HCT116 (cell line): ENCODE measurements around the gene PRDX2. TPM values are rescaled to one million over a fixed set of nuclear protein-coding genes. Genes with fewer than 3 reads are reported as not detected.

ENCODE experiments used
- ATAC-seq: fragments of 200-7000 bp; cut with Tn5 transposase; 2 replicates; pipeline ENCODE4 v1.9.1; 2020; ENCODE audit warnings: mild to moderate bottlenecking, moderate library complexity
- BruUV-seq: library from RNA; stranded (reverse); fragments of 400-500 nt; replicated peaks from 2 replicates; lab custom pipeline; 2021; lab: Mats Ljungman, UMichigan
- CTCF ChIA-PET: fragments of 300-600 bp; sonication (Branson Sonifier 250); formaldehyde crosslinking; loops from one replicate; lab custom pipeline; 2021; ENCODE audit warnings: antibody characterized with exemption; lab: Charles Lee
- POLR2A ChIA-PET: fragments of 300-600, 350-600 bp; sonication (Branson Sonifier 250); formaldehyde crosslinking; loops from one replicate; lab custom pipeline; 2021; ENCODE audit warnings: antibody characterized with exemption; lab: Charles Lee
- RAD21 ChIA-PET, 2 experiments: fragments of 300-600 bp; sonication (Branson Sonifier 250); formaldehyde crosslinking; loops; one replicate each; lab custom pipeline; 2023; ENCODE audit warnings: low total read pairs in 2 of 2; ENCODE audit not compliant: uncharacterized antibody in 2 of 2, unreplicated experiment in 2 of 2, low non-redundant PET in 1 of 2; lab: Charles Lee
- DNase-seq: peaks from one replicate; pipeline ENCODE4 v3.0.0-alpha.2; 2010; ENCODE audit warnings: low read depth, low spot score
- H2AFZ ChIP-seq: fragments of 200-600 bp; shearing (Covaris generic), sonication (generic); 2 replicates; pipeline ENCODE4 v1.6.1; 2017; ENCODE audit warnings: low read depth, mixed run types, mixed read lengths, antibody characterized with exemption, low read length; ENCODE audit not compliant: poor library complexity, severe bottlenecking
- H3K27ac ChIP-seq: 2 replicates; pipeline ENCODE4 v1.5.1; 2012; ENCODE audit warnings: low read depth, low read length
- H3K27me3 ChIP-seq: fragments of 200-600 bp; sonication (generic); 2 replicates; pipeline ENCODE4 v1.6.1; 2016; ENCODE audit warnings: mixed run types, low read length, mixed read lengths; ENCODE audit not compliant: insufficient read depth
- H3K36me3 ChIP-seq, 2 experiments: fragments of 200-500 bp in 1 of 2; fragments of 200-600 bp in 1 of 2; sonication (Bioruptor generic) in 1 of 2; sonication (generic) in 1 of 2; 2 replicates each; pipeline versions ENCODE4 v1.5.1 to v1.6.1; 2014 to 2016; ENCODE audit warnings: low read length in 2 of 2, inconsistent platforms in 1 of 2, mixed read lengths in 1 of 2, mixed run types in 1 of 2; ENCODE audit not compliant: insufficient read depth in 2 of 2, control insufficient read depth in 1 of 2
- H3K4me1 ChIP-seq, 2 experiments: fragments of 200-600 bp in 1 of 2; sonication (generic) in 1 of 2; 2 replicates each; pipeline versions ENCODE4 v1.5.1 to v1.6.1; 2012 to 2017; ENCODE audit warnings: low read length in 2 of 2, inconsistent platforms in 1 of 2, mild to moderate bottlenecking in 1 of 2, mixed read lengths in 1 of 2, mixed run types in 1 of 2, moderate library complexity in 1 of 2; ENCODE audit not compliant: insufficient read depth in 2 of 2, control insufficient read depth in 1 of 2
- H3K4me2 ChIP-seq: fragments of 200-600 bp; sonication (generic); 2 replicates; pipeline ENCODE4 v1.6.1; 2017; ENCODE audit warnings: mixed run types, low read length, mixed read lengths
- H3K4me3 ChIP-seq, 2 experiments: fragments of 200-600 bp in 1 of 2; sonication (generic) in 1 of 2; replicated peaks in 1 of 2; 2 replicates each; pipeline ENCODE4 v1.5.1; 2011 to 2016; ENCODE audit warnings: low read length in 2 of 2, control low read depth in 1 of 2, low read depth in 1 of 2, mild to moderate bottlenecking in 1 of 2, mixed read lengths in 1 of 2, mixed run types in 1 of 2
- H3K79me2 ChIP-seq: fragments of 200-600 bp; sonication (generic); 2 replicates; pipeline ENCODE4 v1.6.1; 2017; ENCODE audit warnings: mild to moderate bottlenecking, mixed run types, low read length, moderate library complexity, mixed read lengths; ENCODE audit not compliant: insufficient read depth
- H3K9ac ChIP-seq: fragments of 200-600 bp; sonication (generic); 2 replicates; pipeline ENCODE4 v1.6.1; 2016; ENCODE audit warnings: low read length, mixed read lengths
- H3K9me2 ChIP-seq: fragments of 200-600 bp; sonication (generic), shearing (Covaris generic); 2 replicates; pipeline ENCODE4 v1.6.1; 2017; ENCODE audit warnings: mixed run types, mild to moderate bottlenecking, moderate library complexity; ENCODE audit not compliant: insufficient read depth
- H3K9me3 ChIP-seq, 2 experiments: fragments of 200-500 bp in 1 of 2; fragments of 200-600 bp in 1 of 2; sonication (Bioruptor generic) in 1 of 2; sonication (generic) in 1 of 2; 2 replicates each; pipeline ENCODE4 v1.6.1; 2014 to 2017; ENCODE audit warnings: low read length in 2 of 2, mixed read lengths in 2 of 2, inconsistent platforms in 1 of 2, low read depth in 1 of 2, mild to moderate bottlenecking in 1 of 2, mixed run types in 1 of 2, moderate library complexity in 1 of 2; ENCODE audit not compliant: control insufficient read depth in 1 of 2, insufficient read depth in 1 of 2
- H4K20me1 ChIP-seq: fragments of 200-600 bp; sonication (generic), shearing (Covaris generic); 2 replicates; pipeline ENCODE4 v1.6.1; 2017; ENCODE audit warnings: mixed run types, mild to moderate bottlenecking, moderate library complexity; ENCODE audit not compliant: insufficient read depth
- EZH2 ChIP-seq: fragments of 200-600 bp; sonication (generic); IDR thresholded peaks from 2 replicates; pipeline ENCODE4 v1.6.1; 2017; ENCODE audit warnings: antibody characterized with exemption, mixed run types
- EZH2phosphoT487 ChIP-seq: fragments of 200-600 bp; IDR thresholded peaks from 2 replicates; pipeline ENCODE4 v1.6.1; 2018; ENCODE audit warnings: antibody characterized with exemption, borderline replicate concordance
- FOSL1 ChIP-seq: IDR thresholded peaks from 2 replicates; pipeline ENCODE4 v1.6.1; 2012; ENCODE audit warnings: low read depth
- SIN3A ChIP-seq: IDR thresholded peaks from 2 replicates; pipeline ENCODE4 v1.6.1; 2012; ENCODE audit warnings: low read depth
- YY1 ChIP-seq: IDR thresholded peaks from 2 replicates; pipeline ENCODE4 v1.6.1; 2011; ENCODE audit warnings: low read length, low read depth, moderate library complexity, mild to moderate bottlenecking; ENCODE audit not compliant: insufficient replicate concordance; ENCODE audit errors: extremely low read depth
- ZFX ChIP-seq: fragments of 450-650 bp; IDR thresholded peaks from 2 replicates; pipeline ENCODE4 v1.6.1; 2017
- intact Hi-C: fragments of 100-400 bp; cut with micrococcal nuclease; formaldehyde crosslinking; loops from 2 replicates; pipeline ENCODE4 v1.10.0; 2022
- total RNA-seq: library from RNA; stranded (reverse); gene quantifications from one replicate; pipeline ENCODE4 v1.2.1, GENCODE V29; 2021; ENCODE audit not compliant: unreplicated experiment
- TF ChIP-seq, protein P1 (sequence below): IDR thresholded peaks from 2 replicates; pipeline ENCODE4 v1.6.1; 2012; ENCODE audit warnings: low read depth

The PRDX2 gene
- total RNA-seq, 1 experiment from 2014 or later, result 387 TPM

GRCh38 chr19:12756150-12756883 is 45.3 kb downstream of the PRDX2 start:
- Histone ChIP-seq H3K79me2 (no peaks in the 10 kb centered on the region), H3K27me3 (no peaks in the 10 kb centered on the region), H3K9me2 (no peaks in the 10 kb centered on the region), H3K9me3 (no peaks in the 10 kb centered on the region), H3K4me1 (peaks cover 4 to 13% of the 10 kb centered on the region in 2 experiments; a peak in 3 of 4 replicates), H4K20me1 (no peaks in the 10 kb centered on the region), H3K4me2 (no peak overlapping the region), H3K27ac (no peak overlapping the region), H3K36me3 (no peaks in the 10 kb centered on the region), H3K9ac (no peak overlapping the region), H3K4me3 (no peak overlapping the region), H2AFZ (no peak overlapping the region)
- ATAC-seq (no peak), DNase-seq (no peak)
- TF ChIP-seq YY1 (no peak), EZH2 (no peak), ZFX (no peak), FOSL1 (no peak), EZH2phosphoT487 (no peak), SIN3A (no peak)
- TF ChIP-seq, protein P1, sequence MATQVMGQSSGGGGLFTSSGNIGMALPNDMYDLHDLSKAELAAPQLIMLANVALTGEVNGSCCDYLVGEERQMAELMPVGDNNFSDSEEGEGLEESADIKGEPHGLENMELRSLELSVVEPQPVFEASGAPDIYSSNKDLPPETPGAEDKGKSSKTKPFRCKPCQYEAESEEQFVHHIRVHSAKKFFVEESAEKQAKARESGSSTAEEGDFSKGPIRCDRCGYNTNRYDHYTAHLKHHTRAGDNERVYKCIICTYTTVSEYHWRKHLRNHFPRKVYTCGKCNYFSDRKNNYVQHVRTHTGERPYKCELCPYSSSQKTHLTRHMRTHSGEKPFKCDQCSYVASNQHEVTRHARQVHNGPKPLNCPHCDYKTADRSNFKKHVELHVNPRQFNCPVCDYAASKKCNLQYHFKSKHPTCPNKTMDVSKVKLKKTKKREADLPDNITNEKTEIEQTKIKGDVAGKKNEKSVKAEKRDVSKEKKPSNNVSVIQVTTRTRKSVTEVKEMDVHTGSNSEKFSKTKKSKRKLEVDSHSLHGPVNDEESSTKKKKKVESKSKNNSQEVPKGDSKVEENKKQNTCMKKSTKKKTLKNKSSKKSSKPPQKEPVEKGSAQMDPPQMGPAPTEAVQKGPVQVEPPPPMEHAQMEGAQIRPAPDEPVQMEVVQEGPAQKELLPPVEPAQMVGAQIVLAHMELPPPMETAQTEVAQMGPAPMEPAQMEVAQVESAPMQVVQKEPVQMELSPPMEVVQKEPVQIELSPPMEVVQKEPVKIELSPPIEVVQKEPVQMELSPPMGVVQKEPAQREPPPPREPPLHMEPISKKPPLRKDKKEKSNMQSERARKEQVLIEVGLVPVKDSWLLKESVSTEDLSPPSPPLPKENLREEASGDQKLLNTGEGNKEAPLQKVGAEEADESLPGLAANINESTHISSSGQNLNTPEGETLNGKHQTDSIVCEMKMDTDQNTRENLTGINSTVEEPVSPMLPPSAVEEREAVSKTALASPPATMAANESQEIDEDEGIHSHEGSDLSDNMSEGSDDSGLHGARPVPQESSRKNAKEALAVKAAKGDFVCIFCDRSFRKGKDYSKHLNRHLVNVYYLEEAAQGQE, result no peak
- intact Hi-C loops, result no loop called here
- ChIA-PET CTCF (interaction anchor here (1.3 to 1.5 kb wide), 2 partner anchors 8 to 29 kb away, joined by 3 read pairs; no protein-coding TSS in a partner anchor), POLR2A (interaction anchor here (0.6 to 1.4 kb wide), 2 partner anchors 19 to 410 kb away, joined by 3 to 4 read pairs; partner anchors contain the start of gene GET3), RAD21 (no interaction called here)
- no TSS peak for BruUV-seq
